Measurements from ENCODE around the gene TACO1. TPM values are rescaled to one million over a fixed set of nuclear protein-coding genes. Genes with fewer than 3 reads are reported as not detected.

TACO1 gene
- total and polyA plus RNA-seq, 10 of the 15 experiments (the other 5 are each of a cell fraction or from before 2014, with no cell fraction given) = 8.5 to 38.6 (median 27.0) TPM

DNA sequence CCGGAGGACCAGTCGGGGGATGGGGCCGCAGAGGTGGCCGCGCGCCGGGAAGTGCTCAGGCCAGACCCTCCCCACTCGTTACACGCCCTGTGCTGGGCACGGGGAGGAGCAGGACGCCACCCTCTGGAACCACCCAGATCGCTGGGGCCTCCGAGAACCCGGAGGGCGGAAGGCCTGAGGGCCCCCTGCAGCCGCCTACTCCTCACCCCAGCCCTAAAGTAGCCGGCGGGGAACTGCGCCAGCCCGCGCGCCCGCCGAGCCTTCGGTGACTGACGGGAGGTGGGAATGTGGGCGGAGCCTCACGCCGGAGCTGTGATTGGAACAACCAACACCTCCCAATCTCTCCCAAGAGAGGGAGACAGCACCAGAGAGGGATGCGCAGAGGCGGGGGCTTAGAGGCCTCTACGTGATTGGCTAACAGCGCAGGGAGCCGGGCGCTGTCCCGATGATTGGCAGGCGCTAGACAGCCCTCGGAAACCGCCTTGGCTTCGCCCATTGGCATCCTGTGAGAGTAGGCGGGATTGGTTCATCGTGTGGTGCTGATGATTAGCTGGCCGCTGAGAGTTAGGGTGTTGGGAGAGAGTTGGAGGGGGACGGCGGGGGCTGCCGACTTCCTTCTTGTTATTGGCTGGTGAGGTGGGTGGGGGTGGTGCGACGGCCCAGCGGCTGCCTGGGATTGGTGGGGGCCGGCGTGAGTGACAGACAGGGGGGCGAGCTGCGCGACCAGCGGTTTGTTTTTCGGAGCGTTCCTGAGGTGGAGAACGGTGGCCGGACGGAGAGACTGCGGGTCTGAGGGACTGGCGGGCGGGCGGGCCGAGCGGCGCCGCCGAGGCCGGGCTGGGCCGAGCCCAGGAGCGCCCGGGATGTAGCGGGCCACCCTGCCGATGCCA lies 21.2 kb downstream of the TACO1 start, which contains the start of gene MAP3K3:
Gene MAP3K3 (plus strand): TSS at position 734 of the 890 bp plus-strand sequence. CDS start 343 bp downstream, outside the sequence.
- DNase-seq (ENCODE audit: low read depth, low spot score) = peak; percentile 99
- H2AFZ ChIP-seq (ENCODE audit: control insufficient read depth, low read depth, low read length) = peak within 1 kb of the TSS; percentile 94
- H3K4me1 ChIP-seq (ENCODE audit: control insufficient read depth, insufficient read depth, low read length) = peaks cover 5% of the 10 kb centered on the region; the same call in 1 of the 2 replicates
- no peaks in the 10 kb centered on the region for H4K20me1 ChIP-seq (ENCODE audit: control insufficient read depth, insufficient read depth)
- H3K4me3 ChIP-seq = peak within 1 kb of the TSS; percentile 99
- H3K27me3 ChIP-seq (replicated peaks in 1 of 2; ENCODE audit: control insufficient read depth in 2 of 2, insufficient read depth in 2 of 2, low read length in 1 of 2) = no peaks in the 10 kb centered on the region
- intact Hi-C loops (cut with micrococcal nuclease; ENCODE audit: unreplicated experiment) (loop anchor here (2.0 to 10.0 kb wide), 3 partner anchors 70 to 153 kb away; partner anchors contain the start of genes CCDC47, DCAF7 and DDX42), in situ Hi-C loops (cut with MboI) (no loop called here)
- ATAC-seq = peak; percentile 94
- WGBS (ENCODE audit: insufficient coverage, insufficient replicate concordance, low lambda C conversion rate, missing lambda C conversion rate) = 1% methylated on average over 49 of the region's 75 CpGs
- H3K9me3 ChIP-seq (replicated peaks; ENCODE audit: control insufficient read depth, insufficient read depth, low read length) = no peaks in the 10 kb centered on the region
- no peaks in the 10 kb centered on the region for H3K36me3 ChIP-seq (ENCODE audit: control insufficient read depth in 2 of 2, insufficient read depth in 2 of 2, low read length in 1 of 2)
- H3K79me2 ChIP-seq (ENCODE audit: control insufficient read depth, insufficient read depth, low read length) = peaks cover 30% of the 10 kb centered on the region
- H3K27ac ChIP-seq (ENCODE audit: control insufficient read depth, insufficient read depth) = peak within 1 kb of the TSS; percentile 67
- FAIRE-seq = peak; percentile 100
- POLR2A ChIA-PET = interaction anchor here (0.6 to 3.0 kb wide), 21 partner anchors 12 to 884 kb away, joined by 3 to 13 read pairs (median 5); partner anchors contain the start of genes CCDC47, DCAF7, DDX42 and DDX5
- RAD21 ChIA-PET (ENCODE audit: unreplicated experiment) = interaction anchor here (0.5 to 1.3 kb wide), 15 partner anchors 10 to 885 kb away, joined by 3 to 15 read pairs (median 4); partner anchors contain the start of genes CCDC47, CEP95 and DCAF7
- CTCF ChIA-PET = interaction anchor here (0.6 to 2.8 kb wide), 12 partner anchors 8 to 215 kb away, joined by 3 to 24 read pairs (median 3); no protein-coding TSS in a partner anchor
- H3K9ac ChIP-seq (ENCODE audit: control insufficient read depth, insufficient read depth, low read length) = peak within 1 kb of the TSS; percentile 88
- peak within 1 kb of the TSS; percentile 81 for H3K4me2 ChIP-seq (ENCODE audit: control insufficient read depth, insufficient read depth)
- BruUV-seq (replicated peaks) = no TSS peak
- SMC1A ChIA-PET (ENCODE audit: uncharacterized antibody, unreplicated experiment) = interaction anchor here (0.7 to 2.6 kb wide), 9 partner anchors 9 to 76 kb away, joined by 3 to 11 read pairs (median 3); no protein-coding TSS in a partner anchor
- no peak for TF ChIP-seq MYC (IDR thresholded peaks at IDR 0.05; ENCODE audit: insufficient read depth, insufficient read length, insufficient replicate concordance, low read length, severe bottlenecking)
- TF ChIP-seq SMAD1 (IDR thresholded peaks at IDR 0.05; ENCODE audit: low read depth, partially characterized antibody) = peak; percentile 23
- no peak for TF ChIP-seq BCL3 (IDR thresholded peaks at IDR 0.05; ENCODE audit: borderline replicate concordance, insufficient read depth, low read depth, low read length, poor library complexity, severe bottlenecking)
- TF ChIP-seq POLR2A (IDR thresholded peaks at IDR 0.05; ENCODE audit: low read depth, low read length) = peak; percentile 92
- TF ChIP-seq ZNF207 (IDR thresholded peaks at IDR 0.05; ENCODE audit: borderline replicate concordance) = peak; percentile 87
- no peak for TF ChIP-seq CHD4 (IDR thresholded peaks at IDR 0.05)
- TF ChIP-seq TAF1 (IDR thresholded peaks at IDR 0.05; ENCODE audit: borderline replicate concordance, low read depth, low read length) = peak; percentile 79; the same call in 1 of the 2 replicates
- peak; percentile 76; the same call in 1 of the 2 replicates for TF ChIP-seq PML (IDR thresholded peaks at IDR 0.05; ENCODE audit: low read length)
- TF ChIP-seq IKZF1 (conservative IDR thresholded peaks at IDR 0.05) = peak; percentile 92
- TF ChIP-seq ATF7 (IDR thresholded peaks at IDR 0.05; ENCODE audit: low read depth) = peak; percentile 53; the same call in 1 of the 2 replicates
- TF ChIP-seq MLLT1 (IDR thresholded peaks at IDR 0.05) = no peak
- TF ChIP-seq, protein P1, sequence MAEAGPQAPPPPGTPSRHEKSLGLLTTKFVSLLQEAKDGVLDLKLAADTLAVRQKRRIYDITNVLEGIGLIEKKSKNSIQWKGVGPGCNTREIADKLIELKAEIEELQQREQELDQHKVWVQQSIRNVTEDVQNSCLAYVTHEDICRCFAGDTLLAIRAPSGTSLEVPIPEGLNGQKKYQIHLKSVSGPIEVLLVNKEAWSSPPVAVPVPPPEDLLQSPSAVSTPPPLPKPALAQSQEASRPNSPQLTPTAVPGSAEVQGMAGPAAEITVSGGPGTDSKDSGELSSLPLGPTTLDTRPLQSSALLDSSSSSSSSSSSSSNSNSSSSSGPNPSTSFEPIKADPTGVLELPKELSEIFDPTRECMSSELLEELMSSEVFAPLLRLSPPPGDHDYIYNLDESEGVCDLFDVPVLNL (IDR thresholded peaks at IDR 0.05; ENCODE audit: low read depth, low read length) = no peak
- TF ChIP-seq, protein P2, sequence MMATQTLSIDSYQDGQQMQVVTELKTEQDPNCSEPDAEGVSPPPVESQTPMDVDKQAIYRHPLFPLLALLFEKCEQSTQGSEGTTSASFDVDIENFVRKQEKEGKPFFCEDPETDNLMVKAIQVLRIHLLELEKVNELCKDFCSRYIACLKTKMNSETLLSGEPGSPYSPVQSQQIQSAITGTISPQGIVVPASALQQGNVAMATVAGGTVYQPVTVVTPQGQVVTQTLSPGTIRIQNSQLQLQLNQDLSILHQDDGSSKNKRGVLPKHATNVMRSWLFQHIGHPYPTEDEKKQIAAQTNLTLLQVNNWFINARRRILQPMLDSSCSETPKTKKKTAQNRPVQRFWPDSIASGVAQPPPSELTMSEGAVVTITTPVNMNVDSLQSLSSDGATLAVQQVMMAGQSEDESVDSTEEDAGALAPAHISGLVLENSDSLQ (IDR thresholded peaks at IDR 0.05) = peak; percentile 100
- TF ChIP-seq SIX5 (IDR thresholded peaks at IDR 0.05; ENCODE audit: low read depth, low read length, severe bottlenecking) = peak; percentile 2
- peak in 1 of 2 experiments; percentile 17; a peak in 1 of 3 replicates for TF ChIP-seq EGR1 (IDR thresholded peaks at IDR 0.05; ENCODE audit: borderline replicate concordance in 1 of 2, low read depth in 2 of 2, low read length in 2 of 2)
- TF ChIP-seq MXI1 (IDR thresholded peaks at IDR 0.05; ENCODE audit: low read depth, low read length) = peak; percentile 26; the same call in 1 of the 2 replicates
- peak; percentile 83 for TF ChIP-seq CREB1 (IDR thresholded peaks at IDR 0.05; ENCODE audit: low read depth)
